ENCODE data around the gene DBNL. TPM values are rescaled to one million over a fixed set of nuclear protein-coding genes. Genes with fewer than 3 reads are reported as not detected.

The DBNL gene
- total RNA-seq, 1 experiment from 2014 or later, result 64.5 TPM

DNA sequence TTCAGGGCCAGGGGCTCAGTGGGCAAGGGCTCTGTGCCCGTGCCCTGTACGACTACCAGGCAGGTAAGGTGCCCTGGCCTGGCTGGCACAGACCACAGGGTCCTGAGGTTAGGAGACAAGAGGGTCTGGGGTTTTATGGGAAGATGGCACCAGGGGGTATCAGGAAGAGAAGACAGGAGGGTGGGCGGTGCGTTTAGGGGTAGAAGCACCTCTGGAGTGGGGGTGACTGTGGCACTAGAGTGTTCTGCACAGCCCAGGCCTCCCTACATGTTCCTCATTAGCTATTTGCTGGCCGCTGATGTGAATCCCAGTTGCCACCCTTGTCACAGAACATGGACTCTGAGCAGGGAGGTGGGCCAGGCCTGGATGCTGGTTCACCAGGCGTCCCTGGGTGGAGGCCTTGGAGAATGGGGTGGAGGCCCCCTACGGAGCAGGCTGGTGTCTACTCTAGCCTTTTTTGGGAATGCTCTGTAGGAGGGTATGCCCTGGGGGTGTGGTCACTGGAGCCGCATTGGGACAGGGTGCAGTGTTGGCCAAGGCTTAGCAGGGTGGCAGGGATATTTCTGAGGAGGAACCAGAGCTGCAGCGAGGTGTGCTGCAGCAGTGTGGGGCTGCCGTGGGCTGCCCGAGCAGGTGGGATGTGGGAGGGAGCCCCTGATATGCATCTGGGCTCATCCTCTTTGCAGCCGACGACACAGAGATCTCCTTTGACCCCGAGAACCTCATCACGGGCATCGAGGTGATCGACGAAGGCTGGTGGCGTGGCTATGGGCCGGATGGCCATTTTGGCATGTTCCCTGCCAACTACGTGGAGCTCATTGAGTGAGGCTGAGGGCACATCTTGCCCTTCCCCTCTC, 15.8 kb downstream of the DBNL start:
- BruUV-seq (replicated peaks), result no TSS peak
- TF ChIP-seq, protein P1, sequence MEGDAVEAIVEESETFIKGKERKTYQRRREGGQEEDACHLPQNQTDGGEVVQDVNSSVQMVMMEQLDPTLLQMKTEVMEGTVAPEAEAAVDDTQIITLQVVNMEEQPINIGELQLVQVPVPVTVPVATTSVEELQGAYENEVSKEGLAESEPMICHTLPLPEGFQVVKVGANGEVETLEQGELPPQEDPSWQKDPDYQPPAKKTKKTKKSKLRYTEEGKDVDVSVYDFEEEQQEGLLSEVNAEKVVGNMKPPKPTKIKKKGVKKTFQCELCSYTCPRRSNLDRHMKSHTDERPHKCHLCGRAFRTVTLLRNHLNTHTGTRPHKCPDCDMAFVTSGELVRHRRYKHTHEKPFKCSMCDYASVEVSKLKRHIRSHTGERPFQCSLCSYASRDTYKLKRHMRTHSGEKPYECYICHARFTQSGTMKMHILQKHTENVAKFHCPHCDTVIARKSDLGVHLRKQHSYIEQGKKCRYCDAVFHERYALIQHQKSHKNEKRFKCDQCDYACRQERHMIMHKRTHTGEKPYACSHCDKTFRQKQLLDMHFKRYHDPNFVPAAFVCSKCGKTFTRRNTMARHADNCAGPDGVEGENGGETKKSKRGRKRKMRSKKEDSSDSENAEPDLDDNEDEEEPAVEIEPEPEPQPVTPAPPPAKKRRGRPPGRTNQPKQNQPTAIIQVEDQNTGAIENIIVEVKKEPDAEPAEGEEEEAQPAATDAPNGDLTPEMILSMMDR (conservative IDR thresholded peaks at IDR 0.05; ENCODE audit: low read depth, low read length), result no peak
- TF ChIP-seq EZH2 (IDR thresholded peaks at IDR 0.05; ENCODE audit: borderline replicate concordance, low read depth, low read length, poor library complexity, severe bottlenecking), result no peak
- intact Hi-C loops (cut with micrococcal nuclease; ENCODE audit: unreplicated experiment), result no loop called here
- DNase-seq (ENCODE audit: low spot score), result no peak
- peaks cover 46% of the 10 kb centered on the region for H3K36me3 ChIP-seq (ENCODE audit: insufficient read depth, low read length, poor library complexity, severe bottlenecking)
- H3K9me3 ChIP-seq (ENCODE audit: low read depth, low read length, poor library complexity, severe bottlenecking), result no peaks in the 10 kb centered on the region
- H3K4me3 ChIP-seq (ENCODE audit: low read depth, low read length, poor library complexity, severe bottlenecking), result no peak overlapping the region
- H3K27ac ChIP-seq (ENCODE audit: low read depth, low read length, poor library complexity, severe bottlenecking), result no peak overlapping the region
- H3K4me1 ChIP-seq (ENCODE audit: insufficient read depth, low read length, poor library complexity, severe bottlenecking), result no peaks in the 10 kb centered on the region
- ChIA-PET CTCF (no interaction called here), POLR2A (ENCODE audit: low non-redundant PET) (no interaction called here)
- no peaks in the 10 kb centered on the region for H3K27me3 ChIP-seq (replicated peaks; ENCODE audit: insufficient read depth, low read depth, low read length, poor library complexity)

DNA sequence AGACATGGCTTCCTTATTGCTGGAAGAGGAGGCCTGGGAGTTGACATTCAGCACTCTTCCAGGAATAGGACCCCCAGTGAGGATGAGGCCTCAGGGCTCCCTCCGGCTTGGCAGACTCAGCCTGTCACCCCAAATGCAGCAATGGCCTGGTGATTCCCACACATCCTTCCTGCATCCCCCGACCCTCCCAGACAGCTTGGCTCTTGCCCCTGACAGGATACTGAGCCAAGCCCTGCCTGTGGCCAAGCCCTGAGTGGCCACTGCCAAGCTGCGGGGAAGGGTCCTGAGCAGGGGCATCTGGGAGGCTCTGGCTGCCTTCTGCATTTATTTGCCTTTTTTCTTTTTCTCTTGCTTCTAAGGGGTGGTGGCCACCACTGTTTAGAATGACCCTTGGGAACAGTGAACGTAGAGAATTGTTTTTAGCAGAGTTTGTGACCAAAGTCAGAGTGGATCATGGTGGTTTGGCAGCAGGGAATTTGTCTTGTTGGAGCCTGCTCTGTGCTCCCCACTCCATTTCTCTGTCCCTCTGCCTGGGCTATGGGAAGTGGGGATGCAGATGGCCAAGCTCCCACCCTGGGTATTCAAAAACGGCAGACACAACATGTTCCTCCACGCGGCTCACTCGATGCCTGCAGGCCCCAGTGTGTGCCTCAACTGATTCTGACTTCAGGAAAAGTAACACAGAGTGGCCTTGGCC, 16.6 kb downstream of the DBNL start:
- H3K4me3 ChIP-seq (ENCODE audit: low read depth, low read length, poor library complexity, severe bottlenecking), result no peak overlapping the region
- TF ChIP-seq, protein P1 (conservative IDR thresholded peaks at IDR 0.05; ENCODE audit: low read depth, low read length), result no peak
- no peak for TF ChIP-seq EZH2 (IDR thresholded peaks at IDR 0.05; ENCODE audit: borderline replicate concordance, low read depth, low read length, poor library complexity, severe bottlenecking)
- CTCF ChIA-PET, result no interaction called here
- peaks cover 3% of the 10 kb centered on the region for H3K4me1 ChIP-seq (ENCODE audit: insufficient read depth, low read length, poor library complexity, severe bottlenecking)
- H3K36me3 ChIP-seq (ENCODE audit: insufficient read depth, low read length, poor library complexity, severe bottlenecking), result peaks cover 44% of the 10 kb centered on the region
- H3K9me3 ChIP-seq (ENCODE audit: low read depth, low read length, poor library complexity, severe bottlenecking), result no peaks in the 10 kb centered on the region
- no peak overlapping the region for H3K27ac ChIP-seq (ENCODE audit: low read depth, low read length, poor library complexity, severe bottlenecking)
- intact Hi-C loops (cut with micrococcal nuclease; ENCODE audit: unreplicated experiment), result no loop called here
- no peak for DNase-seq (ENCODE audit: low spot score)
- POLR2A ChIA-PET (ENCODE audit: low non-redundant PET), result interaction anchor here (0.6 kb wide), 1 partner anchor 8 kb away, joined by 3 read pairs; no protein-coding TSS in a partner anchor
- TSS peak; percentile 34 for BruUV-seq (replicated peaks)
- H3K27me3 ChIP-seq (replicated peaks; ENCODE audit: insufficient read depth, low read depth, low read length, poor library complexity), result no peaks in the 10 kb centered on the region

DNA sequence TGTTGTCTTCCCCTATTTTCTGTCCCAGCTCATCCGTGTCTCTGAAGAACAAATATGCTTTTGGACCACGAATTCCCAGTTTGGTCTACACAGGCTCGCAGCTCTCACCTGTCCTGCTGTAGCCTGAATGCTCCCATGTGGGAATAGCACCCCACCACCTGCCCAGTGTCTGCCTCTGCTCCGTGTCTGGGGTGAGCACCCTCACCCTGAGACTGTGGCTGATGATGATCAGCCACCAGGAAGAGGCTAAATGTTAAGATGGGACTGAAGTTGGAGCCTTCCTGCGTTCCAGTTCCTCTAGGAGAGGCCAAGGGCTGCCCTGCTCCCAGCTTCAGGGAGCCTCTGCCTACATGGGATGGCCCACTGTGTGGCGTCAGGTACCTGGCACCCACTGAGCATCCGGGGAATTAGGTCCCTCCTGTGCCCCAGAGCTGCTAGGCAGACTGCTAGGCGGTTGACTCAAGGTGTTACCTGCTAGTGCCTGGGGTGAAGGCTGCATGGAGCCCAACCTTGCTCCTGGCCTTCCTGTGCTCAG, 17.2 kb downstream of the DBNL start:
- ChIA-PET CTCF (no interaction called here), POLR2A (ENCODE audit: low non-redundant PET) (no interaction called here)
- H3K4me3 ChIP-seq (ENCODE audit: low read depth, low read length, poor library complexity, severe bottlenecking), result no peak overlapping the region
- no peak for DNase-seq (ENCODE audit: low spot score)
- peaks cover 3% of the 10 kb centered on the region for H3K4me1 ChIP-seq (ENCODE audit: insufficient read depth, low read length, poor library complexity, severe bottlenecking)
- BruUV-seq (replicated peaks), result no TSS peak
- H3K9me3 ChIP-seq (ENCODE audit: low read depth, low read length, poor library complexity, severe bottlenecking), result no peaks in the 10 kb centered on the region
- no peak for TF ChIP-seq EZH2 (IDR thresholded peaks at IDR 0.05; ENCODE audit: borderline replicate concordance, low read depth, low read length, poor library complexity, severe bottlenecking)
- TF ChIP-seq, protein P1 (conservative IDR thresholded peaks at IDR 0.05; ENCODE audit: low read depth, low read length), result no peak
- H3K36me3 ChIP-seq (ENCODE audit: insufficient read depth, low read length, poor library complexity, severe bottlenecking), result peaks cover 38% of the 10 kb centered on the region
- intact Hi-C loops (cut with micrococcal nuclease; ENCODE audit: unreplicated experiment), result no loop called here
- H3K27me3 ChIP-seq (replicated peaks; ENCODE audit: insufficient read depth, low read depth, low read length, poor library complexity), result no peaks in the 10 kb centered on the region
- H3K27ac ChIP-seq (ENCODE audit: low read depth, low read length, poor library complexity, severe bottlenecking), result no peak overlapping the region

Measured in A673 (cell line).